Keratinocyte (primary cell): ENCODE results near the gene KLF5.

ENCODE experiments used
- EZH2 ChIP-seq: IDR thresholded peaks from one replicate; pipeline ENCODE4 v1.6.1; 2012; ENCODE audit warnings: inconsistent platforms, mild to moderate bottlenecking, low read length, moderate library complexity
- TF ChIP-seq, protein P1 (sequence below), 3 experiments: IDR thresholded peaks in 1 of 3; conservative IDR thresholded peaks in 1 of 3; optimal IDR thresholded peaks in 1 of 3; 2 replicates in 2 of 3; 3 replicates in 1 of 3; pipeline versions ENCODE3 to v1.5.1; 2011; ENCODE audit warnings: low read length in 3 of 3, mild to moderate bottlenecking in 3 of 3, moderate library complexity in 2 of 3, control low read depth in 1 of 3, inconsistent platforms in 1 of 3; ENCODE audit not compliant: insufficient read depth in 2 of 3; ENCODE audit errors: extremely low read depth in 1 of 3

DNA sequence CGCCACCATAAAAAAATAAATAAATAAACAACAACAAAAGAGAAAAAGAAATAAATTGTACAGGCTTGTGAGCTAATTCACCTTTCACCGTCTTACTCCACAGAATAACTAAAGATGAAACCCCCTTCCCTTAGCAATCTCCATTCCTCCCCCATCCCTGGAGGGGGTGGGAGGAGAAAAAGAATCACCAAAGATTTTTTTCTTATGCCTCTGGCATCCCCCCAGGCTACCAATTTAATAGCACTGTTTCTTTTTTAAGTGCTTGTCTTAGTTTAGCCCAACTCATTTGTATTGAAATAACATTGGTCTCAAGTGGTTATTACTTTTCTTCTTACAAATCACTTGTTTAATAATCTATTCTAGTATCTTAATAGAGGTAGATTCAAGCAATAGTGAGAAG is 23.9 kb upstream of the KLF5 start:
- TF ChIP-seq, protein P1, sequence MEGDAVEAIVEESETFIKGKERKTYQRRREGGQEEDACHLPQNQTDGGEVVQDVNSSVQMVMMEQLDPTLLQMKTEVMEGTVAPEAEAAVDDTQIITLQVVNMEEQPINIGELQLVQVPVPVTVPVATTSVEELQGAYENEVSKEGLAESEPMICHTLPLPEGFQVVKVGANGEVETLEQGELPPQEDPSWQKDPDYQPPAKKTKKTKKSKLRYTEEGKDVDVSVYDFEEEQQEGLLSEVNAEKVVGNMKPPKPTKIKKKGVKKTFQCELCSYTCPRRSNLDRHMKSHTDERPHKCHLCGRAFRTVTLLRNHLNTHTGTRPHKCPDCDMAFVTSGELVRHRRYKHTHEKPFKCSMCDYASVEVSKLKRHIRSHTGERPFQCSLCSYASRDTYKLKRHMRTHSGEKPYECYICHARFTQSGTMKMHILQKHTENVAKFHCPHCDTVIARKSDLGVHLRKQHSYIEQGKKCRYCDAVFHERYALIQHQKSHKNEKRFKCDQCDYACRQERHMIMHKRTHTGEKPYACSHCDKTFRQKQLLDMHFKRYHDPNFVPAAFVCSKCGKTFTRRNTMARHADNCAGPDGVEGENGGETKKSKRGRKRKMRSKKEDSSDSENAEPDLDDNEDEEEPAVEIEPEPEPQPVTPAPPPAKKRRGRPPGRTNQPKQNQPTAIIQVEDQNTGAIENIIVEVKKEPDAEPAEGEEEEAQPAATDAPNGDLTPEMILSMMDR (optimal IDR thresholded peaks at IDR 0.05 in 1 of 3, IDR thresholded peaks at IDR 0.05 in 1 of 3, conservative IDR thresholded peaks at IDR 0.05 in 1 of 3; ENCODE audit: extremely low read depth in 1 of 3, insufficient read depth in 2 of 3, low read length in 3 of 3), result no peak
- no peak for TF ChIP-seq EZH2
